Measurements from ENCODE around the gene ADAMTSL1. TPM values are rescaled to one million over a fixed set of nuclear protein-coding genes. Genes with fewer than 3 reads are reported as not detected.

The ADAMTSL1 gene
- total and polyA plus RNA-seq, 4 donors, result 0.31 to 3.4 (median 1.9) TPM

DNA sequence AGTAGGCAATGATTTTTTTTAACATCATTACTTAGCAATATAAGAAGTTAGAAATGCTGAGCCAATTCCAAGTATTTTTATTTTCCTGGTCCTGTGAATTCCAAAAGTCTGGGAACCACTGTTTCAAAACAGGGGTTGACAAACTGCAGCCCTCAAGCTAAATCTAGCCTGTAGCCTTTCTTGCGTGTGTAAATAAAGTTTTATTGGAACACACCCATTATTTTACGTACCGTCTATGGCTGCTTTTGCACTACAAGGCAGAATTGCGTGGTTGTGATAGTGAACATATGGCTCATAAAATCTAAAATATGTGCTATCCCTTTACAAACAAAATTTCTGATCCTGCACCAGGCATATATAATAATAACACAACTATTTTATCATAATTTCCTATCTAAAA is 280.0 kb downstream of the ADAMTSL1 start (continued):
- TF ChIP-seq, protein P1, sequence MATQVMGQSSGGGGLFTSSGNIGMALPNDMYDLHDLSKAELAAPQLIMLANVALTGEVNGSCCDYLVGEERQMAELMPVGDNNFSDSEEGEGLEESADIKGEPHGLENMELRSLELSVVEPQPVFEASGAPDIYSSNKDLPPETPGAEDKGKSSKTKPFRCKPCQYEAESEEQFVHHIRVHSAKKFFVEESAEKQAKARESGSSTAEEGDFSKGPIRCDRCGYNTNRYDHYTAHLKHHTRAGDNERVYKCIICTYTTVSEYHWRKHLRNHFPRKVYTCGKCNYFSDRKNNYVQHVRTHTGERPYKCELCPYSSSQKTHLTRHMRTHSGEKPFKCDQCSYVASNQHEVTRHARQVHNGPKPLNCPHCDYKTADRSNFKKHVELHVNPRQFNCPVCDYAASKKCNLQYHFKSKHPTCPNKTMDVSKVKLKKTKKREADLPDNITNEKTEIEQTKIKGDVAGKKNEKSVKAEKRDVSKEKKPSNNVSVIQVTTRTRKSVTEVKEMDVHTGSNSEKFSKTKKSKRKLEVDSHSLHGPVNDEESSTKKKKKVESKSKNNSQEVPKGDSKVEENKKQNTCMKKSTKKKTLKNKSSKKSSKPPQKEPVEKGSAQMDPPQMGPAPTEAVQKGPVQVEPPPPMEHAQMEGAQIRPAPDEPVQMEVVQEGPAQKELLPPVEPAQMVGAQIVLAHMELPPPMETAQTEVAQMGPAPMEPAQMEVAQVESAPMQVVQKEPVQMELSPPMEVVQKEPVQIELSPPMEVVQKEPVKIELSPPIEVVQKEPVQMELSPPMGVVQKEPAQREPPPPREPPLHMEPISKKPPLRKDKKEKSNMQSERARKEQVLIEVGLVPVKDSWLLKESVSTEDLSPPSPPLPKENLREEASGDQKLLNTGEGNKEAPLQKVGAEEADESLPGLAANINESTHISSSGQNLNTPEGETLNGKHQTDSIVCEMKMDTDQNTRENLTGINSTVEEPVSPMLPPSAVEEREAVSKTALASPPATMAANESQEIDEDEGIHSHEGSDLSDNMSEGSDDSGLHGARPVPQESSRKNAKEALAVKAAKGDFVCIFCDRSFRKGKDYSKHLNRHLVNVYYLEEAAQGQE (IDR thresholded peaks at IDR 0.05), result no peak
- TF ChIP-seq GABPA (IDR thresholded peaks at IDR 0.05 in 1 of 2, conservative IDR thresholded peaks at IDR 0.05 in 1 of 2) (no peak), JUND (IDR thresholded peaks at IDR 0.05) (no peak), EGR1 (IDR thresholded peaks at IDR 0.05; ENCODE audit: low read depth in 2 of 2) (no peak), HNF4G (IDR thresholded peaks at IDR 0.05) (no peak)

DNA sequence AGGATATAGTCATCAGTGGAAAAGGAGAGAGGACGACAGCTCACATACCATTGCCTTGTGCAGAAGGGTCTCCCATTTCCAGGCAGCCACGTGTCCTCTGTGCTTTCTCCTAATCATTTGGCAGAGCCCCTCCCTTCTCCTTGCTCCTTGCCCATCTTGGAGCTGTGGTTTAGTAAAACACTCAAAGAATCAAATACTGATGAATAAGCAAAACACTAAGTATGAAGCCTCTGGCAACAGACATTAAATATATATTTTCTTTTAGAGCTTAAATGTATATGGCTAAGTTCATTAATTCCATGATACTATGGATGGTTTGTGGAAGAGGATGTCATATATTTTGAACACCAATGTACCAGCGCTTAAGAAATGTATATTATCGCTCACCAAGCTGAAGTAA is 280.6 kb downstream of the ADAMTSL1 start:
- 94% methylated on average over 4 of the region's 4 CpGs for WGBS
- H3K36me3 ChIP-seq (ENCODE audit: control insufficient read depth in 4 of 4, insufficient read depth in 3 of 4, low read depth in 1 of 4, low read length in 3 of 4), result no peaks in the 10 kb centered on the region
- no peak overlapping the region for H3K9ac ChIP-seq (ENCODE audit: low read depth in 1 of 2, low read length in 2 of 2)
- no peak overlapping the region for H3K27ac ChIP-seq (ENCODE audit: low read depth in 1 of 2, low read length in 2 of 2)
- no peaks in the 10 kb centered on the region for H3K9me3 ChIP-seq (ENCODE audit: control insufficient read depth in 4 of 4, low read length in 3 of 4)
- TF ChIP-seq EGR1 (IDR thresholded peaks at IDR 0.05; ENCODE audit: low read depth in 2 of 2), result no peak
- TF ChIP-seq, protein P2, sequence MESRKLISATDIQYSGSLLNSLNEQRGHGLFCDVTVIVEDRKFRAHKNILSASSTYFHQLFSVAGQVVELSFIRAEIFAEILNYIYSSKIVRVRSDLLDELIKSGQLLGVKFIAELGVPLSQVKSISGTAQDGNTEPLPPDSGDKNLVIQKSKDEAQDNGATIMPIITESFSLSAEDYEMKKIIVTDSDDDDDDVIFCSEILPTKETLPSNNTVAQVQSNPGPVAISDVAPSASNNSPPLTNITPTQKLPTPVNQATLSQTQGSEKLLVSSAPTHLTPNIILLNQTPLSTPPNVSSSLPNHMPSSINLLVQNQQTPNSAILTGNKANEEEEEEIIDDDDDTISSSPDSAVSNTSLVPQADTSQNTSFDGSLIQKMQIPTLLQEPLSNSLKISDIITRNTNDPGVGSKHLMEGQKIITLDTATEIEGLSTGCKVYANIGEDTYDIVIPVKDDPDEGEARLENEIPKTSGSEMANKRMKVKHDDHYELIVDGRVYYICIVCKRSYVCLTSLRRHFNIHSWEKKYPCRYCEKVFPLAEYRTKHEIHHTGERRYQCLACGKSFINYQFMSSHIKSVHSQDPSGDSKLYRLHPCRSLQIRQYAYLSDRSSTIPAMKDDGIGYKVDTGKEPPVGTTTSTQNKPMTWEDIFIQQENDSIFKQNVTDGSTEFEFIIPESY (IDR thresholded peaks at IDR 0.05), result no peak
- no peak for TF ChIP-seq NR2F2 (IDR thresholded peaks at IDR 0.05)
- no peak for TF ChIP-seq SP1 (IDR thresholded peaks at IDR 0.05)
- TF ChIP-seq FOXA2 (IDR thresholded peaks at IDR 0.05), result no peak
- TF ChIP-seq, protein P3, sequence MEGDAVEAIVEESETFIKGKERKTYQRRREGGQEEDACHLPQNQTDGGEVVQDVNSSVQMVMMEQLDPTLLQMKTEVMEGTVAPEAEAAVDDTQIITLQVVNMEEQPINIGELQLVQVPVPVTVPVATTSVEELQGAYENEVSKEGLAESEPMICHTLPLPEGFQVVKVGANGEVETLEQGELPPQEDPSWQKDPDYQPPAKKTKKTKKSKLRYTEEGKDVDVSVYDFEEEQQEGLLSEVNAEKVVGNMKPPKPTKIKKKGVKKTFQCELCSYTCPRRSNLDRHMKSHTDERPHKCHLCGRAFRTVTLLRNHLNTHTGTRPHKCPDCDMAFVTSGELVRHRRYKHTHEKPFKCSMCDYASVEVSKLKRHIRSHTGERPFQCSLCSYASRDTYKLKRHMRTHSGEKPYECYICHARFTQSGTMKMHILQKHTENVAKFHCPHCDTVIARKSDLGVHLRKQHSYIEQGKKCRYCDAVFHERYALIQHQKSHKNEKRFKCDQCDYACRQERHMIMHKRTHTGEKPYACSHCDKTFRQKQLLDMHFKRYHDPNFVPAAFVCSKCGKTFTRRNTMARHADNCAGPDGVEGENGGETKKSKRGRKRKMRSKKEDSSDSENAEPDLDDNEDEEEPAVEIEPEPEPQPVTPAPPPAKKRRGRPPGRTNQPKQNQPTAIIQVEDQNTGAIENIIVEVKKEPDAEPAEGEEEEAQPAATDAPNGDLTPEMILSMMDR (IDR thresholded peaks at IDR 0.05; ENCODE audit: low read depth, low read length, missing input control), result no peak
- no peak for TF ChIP-seq RAD21 (IDR thresholded peaks at IDR 0.05)
- TF ChIP-seq FOXA1 (IDR thresholded peaks at IDR 0.05), result no peak
- peaks cover 0 to 7% (median 4%) of the 10 kb centered on the region in 4 donors for H3K4me1 ChIP-seq (ENCODE audit: control insufficient read depth in 4 of 4, insufficient read depth in 4 of 4, low read length in 3 of 4)
- DNase-seq (ENCODE audit: low spot score), result no peak
- H3K4me3 ChIP-seq (ENCODE audit: low read depth in 1 of 3, low read length in 3 of 3), result no peak overlapping the region
- H3K27me3 ChIP-seq (ENCODE audit: control insufficient read depth in 4 of 4, insufficient read depth in 4 of 4, low read length in 3 of 4), result no peaks in the 10 kb centered on the region

DNA sequence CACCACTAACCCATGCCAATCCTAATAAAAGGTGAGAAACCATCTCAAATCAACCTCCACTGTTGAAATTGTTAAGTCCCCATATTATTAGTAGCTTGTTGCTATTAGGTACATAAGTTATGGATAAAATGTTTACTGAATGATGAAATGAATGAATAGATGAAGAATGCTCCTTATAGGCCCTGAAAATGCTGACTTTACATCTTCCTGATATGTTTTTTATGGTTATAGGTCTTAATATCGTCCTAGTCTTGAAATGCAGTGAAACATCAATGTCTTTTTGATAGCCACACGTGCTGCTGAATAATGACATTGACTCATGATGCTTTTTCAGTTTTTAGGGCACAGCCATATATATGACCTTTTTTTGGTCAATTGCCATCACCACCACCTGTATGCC is 281.3 kb downstream of the ADAMTSL1 start:
- Histone ChIP-seq H3K9ac (ENCODE audit: low read depth in 1 of 2, low read length in 2 of 2) (no peak overlapping the region), H3K9me3 (ENCODE audit: control insufficient read depth in 4 of 4, low read length in 3 of 4) (no peaks in the 10 kb centered on the region), H3K36me3 (ENCODE audit: control insufficient read depth in 4 of 4, insufficient read depth in 3 of 4, low read depth in 1 of 4, low read length in 3 of 4) (no peaks in the 10 kb centered on the region), H3K4me3 (ENCODE audit: low read depth in 1 of 3, low read length in 3 of 3) (no peak overlapping the region), H3K27ac (ENCODE audit: low read depth in 1 of 2, low read length in 2 of 2) (no peak overlapping the region), H3K4me1 (ENCODE audit: control insufficient read depth in 4 of 4, insufficient read depth in 4 of 4, low read length in 3 of 4) (peaks cover 0 to 7% (median 4%) of the 10 kb centered on the region in 4 donors), H3K27me3 (ENCODE audit: control insufficient read depth in 4 of 4, insufficient read depth in 4 of 4, low read length in 3 of 4) (no peaks in the 10 kb centered on the region)
- DNase-seq (ENCODE audit: low spot score), result no peak
- 96% methylated on average over 2 of the region's 2 CpGs for WGBS
- no peak for TF ChIP-seq FOXA1 (IDR thresholded peaks at IDR 0.05)
- TF ChIP-seq JUND (IDR thresholded peaks at IDR 0.05), result no peak
- no peak for TF ChIP-seq RXRA (IDR thresholded peaks at IDR 0.05)
